CD14-positive monocyte (primary cell): ENCODE measurements around the gene ACTRT2. TPM values are rescaled to one million over a fixed set of nuclear protein-coding genes. Genes with fewer than 3 reads are reported as not detected.

Experiments
- DNase-seq, 3 donors: peaks; one replicate each; pipeline ENCODE4 v3.0.0-alpha.2; 2011 to 2022
- H2AFZ ChIP-seq: 2 replicates; pipeline ENCODE4 v1.6.0; 2012; ENCODE audit warnings: mild to moderate bottlenecking, low read depth, low read length, inconsistent platforms; ENCODE audit not compliant: insufficient read depth, poor library complexity, severe bottlenecking
- H3K27ac ChIP-seq, 2 donors: 1 replicate in 1 of 2; 2 replicates in 1 of 2; pipeline ENCODE4 v1.5.1; 2012 to 2013; ENCODE audit warnings: low read length in 2 of 2, control low read depth in 1 of 2, inconsistent platforms in 1 of 2, low read depth in 1 of 2, mild to moderate bottlenecking in 1 of 2
- H3K27me3 ChIP-seq, 2 donors: one replicate each; pipeline versions ENCODE4 v1.6.0 to v1.6.1; 2011 to 2013; ENCODE audit warnings: low read length in 2 of 2; ENCODE audit not compliant: control insufficient read depth in 2 of 2, insufficient read depth in 2 of 2
- H3K36me3 ChIP-seq, 2 donors: replicated peaks in 1 of 2; 1 replicate in 1 of 2; 2 replicates in 1 of 2; pipeline versions ENCODE4 v1.5.1 to v1.6.1; 2012 to 2013; ENCODE audit warnings: low read length in 2 of 2, control low read depth in 1 of 2, inconsistent platforms in 1 of 2, mild to moderate bottlenecking in 1 of 2; ENCODE audit not compliant: insufficient read depth in 2 of 2, control insufficient read depth in 1 of 2
- H3K4me1 ChIP-seq, 2 donors: 1 replicate in 1 of 2; 2 replicates in 1 of 2; pipeline versions ENCODE4 v1.5.1 to v1.6.1; 2012 to 2013; ENCODE audit warnings: low read length in 2 of 2, control low read depth in 1 of 2, inconsistent platforms in 1 of 2, mild to moderate bottlenecking in 1 of 2, moderate library complexity in 1 of 2; ENCODE audit not compliant: insufficient read depth in 2 of 2, control insufficient read depth in 1 of 2
- H3K4me2 ChIP-seq: replicated peaks from 2 replicates; pipeline ENCODE3; 2012; ENCODE audit warnings: low read length, moderate library complexity, mild to moderate bottlenecking; ENCODE audit not compliant: poor library complexity, severe bottlenecking; ENCODE audit errors: extremely low read depth
- H3K4me3 ChIP-seq, 3 experiments: fragments of 200-600 bp in 1 of 3; sonication (generic) in 1 of 3; replicated peaks in 1 of 3; 1 replicate in 2 of 3; 2 replicates in 1 of 3; pipeline ENCODE4 v1.5.1; 2011 to 2013; ENCODE audit warnings: low read length in 3 of 3, mild to moderate bottlenecking in 3 of 3, control low read depth in 2 of 3, low read depth in 2 of 3, inconsistent platforms in 1 of 3, moderate library complexity in 1 of 3
- H3K79me2 ChIP-seq: 2 replicates; pipeline ENCODE4 v1.6.0; 2012; ENCODE audit warnings: mild to moderate bottlenecking, control low read depth, inconsistent platforms, low read length, moderate library complexity; ENCODE audit not compliant: insufficient read depth
- H3K9ac ChIP-seq: 2 replicates; pipeline ENCODE4 v1.6.0; 2017; ENCODE audit warnings: low read length, mild to moderate bottlenecking; ENCODE audit not compliant: insufficient read depth, poor library complexity, severe bottlenecking
- H3K9me3 ChIP-seq, 2 donors: replicated peaks in 1 of 2; 1 replicate in 1 of 2; 2 replicates in 1 of 2; pipeline versions ENCODE4 v1.5.1 to v1.6.1; 2012 to 2013; ENCODE audit warnings: low read length in 2 of 2, control low read depth in 1 of 2; ENCODE audit not compliant: control insufficient read depth in 1 of 2, insufficient read depth in 1 of 2
- H4K20me1 ChIP-seq: 2 replicates; pipeline ENCODE4 v1.6.0; 2012; ENCODE audit warnings: mild to moderate bottlenecking, low read length, control low read depth, moderate library complexity; ENCODE audit not compliant: insufficient read depth
- H3K27ac Mint-ChIP-seq, 7 donors: one replicate each; pipeline ENCODE4 v1.8.0; 2020; ENCODE audit warnings: mild to moderate bottlenecking in 7 of 7, mixed read lengths in 7 of 7, moderate library complexity in 6 of 7, inconsistent platforms in 2 of 7
- H3K27me3 Mint-ChIP-seq, 3 donors: one replicate each; pipeline ENCODE4 v1.8.0; 2021 to 2022; ENCODE audit warnings: low read depth in 3 of 3, mild to moderate bottlenecking in 3 of 3, mixed read lengths in 3 of 3, moderate library complexity in 3 of 3, inconsistent platforms in 1 of 3
- H3K36me3 Mint-ChIP-seq, 2 donors: one replicate each; pipeline ENCODE4 v1.8.0; 2020; ENCODE audit warnings: mixed read lengths in 2 of 2, inconsistent platforms in 1 of 2, mild to moderate bottlenecking in 1 of 2
- H3K4me1 Mint-ChIP-seq: one replicate; pipeline ENCODE4 v1.8.0; 2020; ENCODE audit warnings: mild to moderate bottlenecking, mixed read lengths
- H3K4me3 Mint-ChIP-seq, 2 donors: one replicate each; pipeline ENCODE4 v1.8.0; 2020; ENCODE audit warnings: mild to moderate bottlenecking in 2 of 2, mixed read lengths in 2 of 2, moderate library complexity in 1 of 2
- H3K9me3 Mint-ChIP-seq, 7 donors: one replicate each; pipeline ENCODE4 v1.8.0; 2020 to 2022; ENCODE audit warnings: mixed read lengths in 7 of 7, mild to moderate bottlenecking in 6 of 7, moderate library complexity in 6 of 7, inconsistent platforms in 2 of 7
- CTCF ChIP-seq: fragments of 200-600 bp; IDR thresholded peaks from one replicate; pipeline ENCODE4 v1.8.0; 2022; ENCODE audit warnings: antibody characterized with exemption, mild to moderate bottlenecking
- WGBS: methylation state at CpG from one replicate; pipeline ENCODE4 v1.1.5; 2013; ENCODE audit warnings: missing lambda C conversion rate; ENCODE audit not compliant: insufficient coverage; 5-methylcytosine and 5-hydroxymethylcytosine counted together
- intact Hi-C, 2 donors: fragments of 100-400 bp; cut with micrococcal nuclease; formaldehyde crosslinking; loops; one replicate each; pipeline versions ENCODE4 v1.15.0 to v1.15.1; 2023
- polyA plus RNA-seq, 3 donors: library from polyadenylated mRNA; depleted of rRNA in 1 of 3; unstranded in 2 of 3; stranded (reverse) in 1 of 3; fragments of 300-500 nt in 2 of 3; fragments of >200 nt in 1 of 3; fragmentation: Illumina TruSeq in 2 of 3; gene quantifications; 1 replicate in 2 of 3; 2 replicates in 1 of 3; pipeline ENCODE4 v1.2.3, GENCODE V29; 2012 to 2021

Gene ACTRT2
- polyA plus RNA-seq, 3 donors: not detected

GRCh38 chr1:2983319-2983705, 38.0 kb upstream of the ACTRT2 start:
- Histone ChIP-seq H3K27me3 (no peaks in the 10 kb centered on the region), H3K79me2 (no peaks in the 10 kb centered on the region), H3K9ac (no peak overlapping the region), H3K9me3 (no peaks in the 10 kb centered on the region), H4K20me1 (no peaks in the 10 kb centered on the region), H2AFZ (no peak overlapping the region), H3K4me2 (no peak overlapping the region), H3K27ac (no peak overlapping the region), H3K4me1 (no peaks in the 10 kb centered on the region), H3K4me3 (no peak overlapping the region), H3K36me3 (no peaks in the 10 kb centered on the region)
- no peak overlapping the region for H3K27ac Mint-ChIP-seq
- peaks cover 0 to 2% (median 1%) of the 10 kb centered on the region in 3 donors for H3K27me3 Mint-ChIP-seq
- no peak for TF ChIP-seq CTCF
- no peak for DNase-seq
- H3K4me1 Mint-ChIP-seq: no peaks in the 10 kb centered on the region
- WGBS: 92% methylated on average over 9 of the region's 15 CpGs
- no peaks in the 10 kb centered on the region for H3K9me3 Mint-ChIP-seq
- intact Hi-C loops: no loop called here
- H3K36me3 Mint-ChIP-seq: no peaks in the 10 kb centered on the region
- no peak overlapping the region for H3K4me3 Mint-ChIP-seq

GRCh38 chr1:2983706-2984398, 37.4 kb upstream of the ACTRT2 start:
- Mint-ChIP-seq H3K4me1 (no peaks in the 10 kb centered on the region), H3K27ac (no peak overlapping the region), H3K4me3 (no peak overlapping the region), H3K36me3 (no peaks in the 10 kb centered on the region), H3K27me3 (peaks cover 0 to 2% (median 1%) of the 10 kb centered on the region in 3 donors), H3K9me3 (no peaks in the 10 kb centered on the region)
- Histone ChIP-seq H3K79me2 (no peaks in the 10 kb centered on the region), H3K4me2 (no peak overlapping the region), H4K20me1 (no peaks in the 10 kb centered on the region), H3K36me3 (no peaks in the 10 kb centered on the region), H3K9me3 (no peaks in the 10 kb centered on the region), H3K27me3 (no peaks in the 10 kb centered on the region), H3K4me3 (no peak overlapping the region), H3K27ac (no peak overlapping the region), H2AFZ (no peak overlapping the region), H3K9ac (no peak overlapping the region), H3K4me1 (no peaks in the 10 kb centered on the region)
- 89% methylated on average over 21 of the region's 21 CpGs for WGBS
- no peak for TF ChIP-seq CTCF
- intact Hi-C loops: no loop called here
- no peak for DNase-seq
